GM20000 (cell line): ENCODE measurements around the gene MYEF2.
A peak's percentile ranks its signal among the peaks of the same experiment; 100 is the strongest.

ENCODE experiments used
- DNase-seq: peaks from one replicate; pipeline ENCODE4 v3.0.0; 2012; ENCODE audit warnings: low spot score
- TF ChIP-seq, protein P1 (sequence below): IDR thresholded peaks from 2 replicates; pipeline ENCODE4 v1.5.1; 2012; ENCODE audit warnings: mild to moderate bottlenecking, control low read depth; ENCODE audit errors: extremely low read depth, missing control alignments

The MYEF2 gene

DNA sequence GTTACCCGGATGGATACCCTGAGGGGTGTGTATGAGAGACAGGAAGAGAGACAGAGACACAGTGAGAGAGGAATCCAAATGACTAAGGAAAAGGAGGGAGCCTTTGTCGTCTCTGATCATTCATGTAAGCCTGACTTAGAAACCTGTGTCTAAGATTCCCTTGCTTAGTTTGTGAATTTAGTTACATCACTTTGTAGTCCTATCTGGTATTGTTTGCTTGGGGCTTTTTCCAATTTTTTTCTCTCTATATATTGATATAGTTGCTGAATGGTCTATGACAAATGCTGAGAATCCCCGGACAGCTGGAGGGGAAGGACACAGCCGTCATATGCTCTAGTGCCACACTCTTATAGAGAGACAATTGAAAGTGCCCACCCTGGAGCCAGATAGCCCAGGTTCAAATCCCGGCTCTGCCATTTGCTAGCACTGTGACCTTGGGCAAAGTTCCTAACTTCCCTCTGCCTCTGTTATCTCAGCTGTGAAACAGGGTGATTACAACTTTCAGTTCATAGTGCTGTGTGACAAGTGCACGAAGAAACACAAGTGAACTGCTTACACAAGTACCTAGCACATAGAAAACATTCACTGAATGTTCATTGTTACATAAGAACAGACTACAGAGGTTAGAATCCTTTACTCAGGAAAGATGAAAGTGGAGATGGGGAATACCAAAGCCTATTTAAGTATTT lies 51.3 kb downstream of the MYEF2 start:
- DNase-seq: no peak

DNA sequence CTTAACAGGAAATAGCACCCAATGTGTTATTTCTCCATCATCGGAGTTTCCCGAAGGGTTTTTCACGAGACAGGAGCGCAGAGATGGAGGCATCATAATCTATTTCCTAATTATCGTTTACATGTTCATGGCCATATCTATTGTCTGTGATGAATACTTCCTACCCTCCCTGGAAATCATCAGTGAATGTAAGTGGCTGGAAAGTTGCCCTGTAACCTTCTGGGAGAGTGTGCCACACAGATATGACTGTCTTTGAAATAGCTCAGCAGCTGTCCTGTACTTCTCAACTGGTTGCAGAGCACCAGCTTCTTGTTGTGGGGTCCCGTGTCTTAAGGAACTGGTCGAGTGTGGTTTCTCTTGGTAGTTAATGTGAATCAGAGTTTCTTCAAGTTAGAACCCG lies 56.2 kb downstream of the MYEF2 start:
- TF ChIP-seq, protein P1, sequence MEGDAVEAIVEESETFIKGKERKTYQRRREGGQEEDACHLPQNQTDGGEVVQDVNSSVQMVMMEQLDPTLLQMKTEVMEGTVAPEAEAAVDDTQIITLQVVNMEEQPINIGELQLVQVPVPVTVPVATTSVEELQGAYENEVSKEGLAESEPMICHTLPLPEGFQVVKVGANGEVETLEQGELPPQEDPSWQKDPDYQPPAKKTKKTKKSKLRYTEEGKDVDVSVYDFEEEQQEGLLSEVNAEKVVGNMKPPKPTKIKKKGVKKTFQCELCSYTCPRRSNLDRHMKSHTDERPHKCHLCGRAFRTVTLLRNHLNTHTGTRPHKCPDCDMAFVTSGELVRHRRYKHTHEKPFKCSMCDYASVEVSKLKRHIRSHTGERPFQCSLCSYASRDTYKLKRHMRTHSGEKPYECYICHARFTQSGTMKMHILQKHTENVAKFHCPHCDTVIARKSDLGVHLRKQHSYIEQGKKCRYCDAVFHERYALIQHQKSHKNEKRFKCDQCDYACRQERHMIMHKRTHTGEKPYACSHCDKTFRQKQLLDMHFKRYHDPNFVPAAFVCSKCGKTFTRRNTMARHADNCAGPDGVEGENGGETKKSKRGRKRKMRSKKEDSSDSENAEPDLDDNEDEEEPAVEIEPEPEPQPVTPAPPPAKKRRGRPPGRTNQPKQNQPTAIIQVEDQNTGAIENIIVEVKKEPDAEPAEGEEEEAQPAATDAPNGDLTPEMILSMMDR: no peak
- no peak for DNase-seq

More for the DNA sequence above, 51.3 kb downstream of the MYEF2 start:
- TF ChIP-seq, protein P1: no peak

DNA sequence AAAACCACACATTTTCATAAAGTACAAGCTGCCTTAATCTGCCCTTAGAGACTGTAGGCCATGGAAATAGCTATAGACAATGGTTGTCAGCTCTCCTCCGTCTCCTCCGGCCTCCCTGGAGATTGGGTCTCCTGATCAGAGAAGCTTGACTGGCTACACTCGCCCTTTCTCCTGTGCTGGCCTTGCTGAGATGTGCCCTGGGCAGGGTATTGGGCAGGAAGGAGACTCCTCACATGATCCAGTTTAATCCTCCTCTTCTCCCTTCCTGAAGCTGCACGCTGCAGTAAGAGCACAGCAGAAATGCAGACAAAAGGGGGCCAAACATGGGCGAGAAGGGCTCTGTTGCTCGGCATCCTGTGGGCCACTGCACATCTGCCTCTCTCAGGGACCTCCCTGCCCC lies 57.4 kb downstream of the MYEF2 start, which contains the start of gene SLC24A5:
SLC24A5 (plus strand) TSS at position 246 of the 400 bp plus-strand sequence; CDS start at position 301, 55 bp downstream.
- TF ChIP-seq, protein P1: no peak
- DNase-seq: no peak

DNA sequence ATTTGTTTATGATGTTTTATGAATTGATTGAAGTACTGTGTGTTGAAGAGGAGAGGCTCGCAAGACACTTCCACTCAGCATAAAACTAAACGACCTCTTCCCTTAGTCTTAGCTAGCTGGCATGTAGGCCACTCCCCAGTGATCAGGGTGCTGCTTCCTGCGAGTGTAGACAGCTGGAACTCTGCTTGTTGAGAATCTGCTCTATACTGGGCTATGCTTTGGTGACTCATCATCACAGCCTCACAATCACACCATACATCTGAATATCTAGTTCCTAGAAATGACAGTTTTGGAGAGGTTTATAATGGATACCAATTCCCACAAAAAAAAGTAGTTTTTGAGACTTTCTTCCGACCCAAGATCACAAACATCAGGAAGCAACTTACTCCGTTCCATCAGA lies 58.8 kb downstream of the MYEF2 start:
- no peak for DNase-seq
- TF ChIP-seq, protein P1: no peak

DNA sequence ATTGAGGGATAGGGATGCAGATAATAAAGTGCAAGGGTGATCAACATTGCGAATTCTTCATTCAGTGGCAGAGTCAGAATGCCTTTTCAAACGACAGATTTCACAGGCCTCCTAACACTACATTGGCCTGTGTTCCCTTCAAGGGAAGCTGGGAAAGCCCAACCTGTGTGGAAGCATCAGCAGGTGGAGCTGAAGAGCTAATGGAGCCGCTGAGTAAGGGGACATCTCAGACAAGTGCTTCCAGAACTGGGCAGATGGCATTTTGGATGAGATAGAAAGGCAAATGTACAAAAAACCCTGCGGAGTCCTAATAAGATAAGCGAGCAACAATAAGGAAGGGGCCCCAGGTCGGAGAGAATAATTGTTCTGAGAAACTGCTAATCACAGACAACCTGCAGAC lies 65.9 kb downstream of the MYEF2 start:
- peak; percentile 8 for DNase-seq
- TF ChIP-seq, protein P1: peak; percentile 25

DNA sequence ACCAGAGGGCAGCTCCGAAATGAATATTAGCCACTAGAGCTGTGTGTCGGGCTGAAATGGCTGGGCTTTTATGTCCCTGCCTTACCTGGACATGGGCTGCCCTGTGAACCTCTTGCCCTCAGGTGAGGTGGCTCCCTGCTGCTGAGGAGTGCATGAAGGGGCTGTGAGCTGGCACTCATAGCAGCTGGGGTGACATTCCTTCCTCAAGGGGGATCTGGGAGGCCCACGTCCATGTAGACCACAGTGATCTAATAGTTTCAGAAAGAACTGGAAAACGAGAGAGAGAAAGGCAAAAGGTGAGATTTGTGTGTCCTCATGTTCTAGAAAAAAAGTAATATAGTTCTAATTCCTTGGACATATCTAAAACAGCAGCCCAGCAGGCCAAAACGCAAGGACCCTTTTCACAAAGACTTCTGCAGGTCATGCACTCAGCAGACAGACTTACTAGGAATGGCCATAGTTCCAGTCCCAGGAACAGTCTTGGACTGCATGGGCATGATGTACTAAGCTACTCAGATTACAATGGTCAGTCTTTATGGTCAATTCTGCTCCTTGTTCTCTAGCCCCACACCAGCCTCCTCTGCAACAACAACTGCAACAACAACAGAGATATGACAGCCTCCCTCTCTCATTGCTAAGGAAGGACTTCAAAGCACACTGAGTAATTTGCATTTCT lies 68.1 kb downstream of the MYEF2 start:
- no peak for DNase-seq
- TF ChIP-seq, protein P1: no peak

DNA sequence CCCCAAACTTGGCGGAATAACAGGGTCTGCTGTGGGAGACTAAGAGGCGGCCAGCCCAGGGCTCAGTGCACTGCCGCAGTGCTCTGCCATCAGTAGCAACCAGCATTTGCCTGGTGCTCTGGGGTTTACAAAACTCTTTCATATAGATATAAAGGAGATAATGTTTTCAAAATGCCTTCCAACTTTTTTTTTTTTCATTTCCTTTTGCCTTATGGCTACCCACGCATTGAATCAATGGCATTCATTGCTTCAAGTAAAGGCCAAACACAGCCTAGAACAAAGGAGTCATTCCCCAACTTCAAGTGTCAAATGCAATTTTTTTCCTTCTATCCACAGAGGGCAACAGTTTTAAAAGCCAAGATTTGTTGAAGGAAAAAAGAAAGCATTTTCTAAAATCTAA lies 68.9 kb downstream of the MYEF2 start:
- no peak for DNase-seq
- TF ChIP-seq, protein P1: no peak
